Calu3 (cell line): ENCODE data around the gene FBXW2. TPM values are rescaled to one million over a fixed set of nuclear protein-coding genes. Genes with fewer than 3 reads are reported as not detected.

Experiments
- BruUV-seq: library from RNA; stranded (reverse); fragments of 400-500 nt; replicated peaks from 2 replicates; lab custom pipeline; 2021; lab: Mats Ljungman, UMichigan
- CTCF ChIA-PET: fragments of 300-600 bp; sonication (Branson Sonifier 250); formaldehyde crosslinking; loops from one replicate; lab custom pipeline; 2022; ENCODE audit warnings: antibody characterized with exemption; lab: Charles Lee
- DNase-seq: peaks from one replicate; pipeline ENCODE4 v3.0.0; 2022
- H3K27ac Mint-ChIP-seq: one replicate; pipeline ENCODE4 v1.8.0; 2022; ENCODE audit warnings: mixed read lengths; ENCODE audit not compliant: unreplicated experiment
- H3K27me3 Mint-ChIP-seq: one replicate; pipeline ENCODE4 v1.8.0; 2022; ENCODE audit warnings: mixed read lengths; ENCODE audit not compliant: unreplicated experiment
- H3K36me3 Mint-ChIP-seq: one replicate; pipeline ENCODE4 v1.8.0; 2022; ENCODE audit warnings: mild to moderate bottlenecking, moderate library complexity, mixed read lengths; ENCODE audit not compliant: insufficient read depth, unreplicated experiment
- H3K4me1 Mint-ChIP-seq: one replicate; pipeline ENCODE4 v1.8.0; 2022; ENCODE audit warnings: mild to moderate bottlenecking, low read depth, mixed read lengths; ENCODE audit not compliant: unreplicated experiment
- H3K4me3 Mint-ChIP-seq: one replicate; pipeline ENCODE4 v1.8.0; 2022; ENCODE audit warnings: mild to moderate bottlenecking, low read depth, moderate library complexity, mixed read lengths; ENCODE audit not compliant: unreplicated experiment
- H3K9me3 Mint-ChIP-seq: one replicate; pipeline ENCODE4 v1.8.0; 2022; ENCODE audit warnings: low read depth, mixed read lengths; ENCODE audit not compliant: unreplicated experiment
- intact Hi-C: fragments of 100-400 bp; cut with micrococcal nuclease; formaldehyde crosslinking; loops from one replicate; pipeline ENCODE4 v1.10.0; 2022; ENCODE audit not compliant: unreplicated experiment
- total RNA-seq: library from RNA; stranded (reverse); gene quantifications from 2 replicates; pipeline ENCODE4 v1.2.3, GENCODE V29; 2022
- TF ChIP-seq, protein P1 (sequence below): fragments of 200-600 bp; IDR thresholded peaks from one replicate; pipeline ENCODE4 v1.8.0; 2022; ENCODE audit warnings: antibody characterized with exemption; ENCODE audit not compliant: unreplicated experiment

The FBXW2 gene
- total RNA-seq, 1 experiment from 2014 or later = 44.8 TPM

DNA sequence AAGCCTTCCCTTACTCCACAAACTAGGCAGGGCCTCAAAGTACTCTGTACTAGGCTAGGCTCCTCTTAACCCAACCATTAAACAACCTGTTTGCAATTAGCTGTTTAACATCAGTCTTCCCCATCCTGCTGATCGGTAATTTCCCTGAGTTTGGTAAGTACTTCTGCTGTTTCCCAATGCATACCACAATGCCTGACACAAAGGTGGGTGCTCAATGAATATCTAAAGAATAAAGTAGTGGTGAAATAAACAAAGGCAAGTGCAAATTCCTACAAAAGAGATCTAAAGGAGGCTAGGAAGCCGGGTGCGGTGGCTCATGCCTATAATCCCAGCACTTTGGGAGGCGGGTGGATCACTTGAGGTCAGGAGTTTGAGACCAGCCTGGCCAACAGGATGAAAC, 25.0 kb downstream of the FBXW2 start:
- H3K9me3 Mint-ChIP-seq = no peaks in the 10 kb centered on the region
- intact Hi-C loops = no loop called here
- H3K4me3 Mint-ChIP-seq = no peak overlapping the region
- CTCF ChIA-PET = no interaction called here
- no peak for DNase-seq
- peaks cover 12% of the 10 kb centered on the region for H3K36me3 Mint-ChIP-seq
- H3K27ac Mint-ChIP-seq = peak overlapping the region; percentile 2
- H3K4me1 Mint-ChIP-seq = peaks cover 12% of the 10 kb centered on the region
- H3K27me3 Mint-ChIP-seq = no peaks in the 10 kb centered on the region
- TF ChIP-seq, protein P1, sequence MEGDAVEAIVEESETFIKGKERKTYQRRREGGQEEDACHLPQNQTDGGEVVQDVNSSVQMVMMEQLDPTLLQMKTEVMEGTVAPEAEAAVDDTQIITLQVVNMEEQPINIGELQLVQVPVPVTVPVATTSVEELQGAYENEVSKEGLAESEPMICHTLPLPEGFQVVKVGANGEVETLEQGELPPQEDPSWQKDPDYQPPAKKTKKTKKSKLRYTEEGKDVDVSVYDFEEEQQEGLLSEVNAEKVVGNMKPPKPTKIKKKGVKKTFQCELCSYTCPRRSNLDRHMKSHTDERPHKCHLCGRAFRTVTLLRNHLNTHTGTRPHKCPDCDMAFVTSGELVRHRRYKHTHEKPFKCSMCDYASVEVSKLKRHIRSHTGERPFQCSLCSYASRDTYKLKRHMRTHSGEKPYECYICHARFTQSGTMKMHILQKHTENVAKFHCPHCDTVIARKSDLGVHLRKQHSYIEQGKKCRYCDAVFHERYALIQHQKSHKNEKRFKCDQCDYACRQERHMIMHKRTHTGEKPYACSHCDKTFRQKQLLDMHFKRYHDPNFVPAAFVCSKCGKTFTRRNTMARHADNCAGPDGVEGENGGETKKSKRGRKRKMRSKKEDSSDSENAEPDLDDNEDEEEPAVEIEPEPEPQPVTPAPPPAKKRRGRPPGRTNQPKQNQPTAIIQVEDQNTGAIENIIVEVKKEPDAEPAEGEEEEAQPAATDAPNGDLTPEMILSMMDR = no peak
- BruUV-seq = no TSS peak

DNA sequence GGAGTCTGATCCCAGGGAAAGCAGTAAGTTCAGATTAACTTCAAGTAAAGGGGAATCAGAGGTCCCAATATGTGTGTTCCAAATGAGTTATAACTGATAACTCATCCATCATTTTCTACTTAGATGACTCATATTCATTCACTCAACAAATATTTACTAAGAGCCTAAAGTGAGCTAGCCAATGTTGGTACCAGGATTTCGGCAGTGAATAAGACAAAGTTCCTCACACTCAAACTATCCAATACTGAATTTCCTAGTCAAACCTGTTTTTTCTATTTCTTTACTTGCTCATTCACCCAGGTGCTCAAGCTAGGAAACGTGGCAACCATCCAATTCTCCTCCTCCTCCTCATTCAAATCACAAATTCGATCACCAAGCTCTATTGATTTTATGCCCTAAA, 25.8 kb downstream of the FBXW2 start:
- peaks cover 12% of the 10 kb centered on the region for H3K4me1 Mint-ChIP-seq
- intact Hi-C loops = no loop called here
- H3K9me3 Mint-ChIP-seq = no peaks in the 10 kb centered on the region
- no TSS peak for BruUV-seq
- H3K27me3 Mint-ChIP-seq = no peaks in the 10 kb centered on the region
- peak; percentile 13 for DNase-seq
- TF ChIP-seq, protein P1 = no peak
- CTCF ChIA-PET = interaction anchor here (0.5 kb wide), 1 partner anchor 17 kb away, joined by 4 read pairs; no protein-coding TSS in a partner anchor
- no peak overlapping the region for H3K4me3 Mint-ChIP-seq
- H3K27ac Mint-ChIP-seq = peak overlapping the region; percentile 2
- H3K36me3 Mint-ChIP-seq = peaks cover 10% of the 10 kb centered on the region

DNA sequence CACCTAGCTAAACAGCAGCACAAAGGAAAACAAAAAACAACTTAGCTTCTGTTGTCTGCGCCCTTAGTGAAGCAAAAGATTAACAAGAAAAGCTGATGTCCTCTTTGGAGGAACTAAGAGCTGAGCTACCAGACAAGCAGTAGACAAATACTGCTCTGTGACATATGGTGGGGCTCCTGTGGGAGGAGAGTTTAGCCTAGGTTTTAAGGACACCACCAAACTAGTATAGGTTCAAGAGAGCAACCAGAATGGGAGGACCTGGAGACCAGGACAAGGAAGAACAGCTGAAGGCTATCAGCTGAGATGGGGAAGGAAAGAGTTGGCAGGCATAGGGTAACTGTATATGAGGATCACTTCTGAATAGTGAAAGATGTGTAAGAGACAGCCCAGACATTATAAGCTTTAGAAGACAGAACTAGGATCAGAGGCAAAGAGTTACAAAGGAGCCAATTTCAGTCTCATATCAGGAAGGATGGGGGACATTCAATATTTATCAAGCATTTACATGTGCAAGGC, 27.2 kb downstream of the FBXW2 start:
- no peak overlapping the region for H3K4me3 Mint-ChIP-seq
- no peaks in the 10 kb centered on the region for H3K27me3 Mint-ChIP-seq
- H3K4me1 Mint-ChIP-seq = peaks cover 12% of the 10 kb centered on the region
- intact Hi-C loops = no loop called here
- no peak for DNase-seq
- H3K9me3 Mint-ChIP-seq = no peaks in the 10 kb centered on the region
- H3K36me3 Mint-ChIP-seq = peaks cover 10% of the 10 kb centered on the region
- CTCF ChIA-PET = no interaction called here
- peak overlapping the region; percentile 16 for H3K27ac Mint-ChIP-seq
- BruUV-seq = no TSS peak
- TF ChIP-seq, protein P1 = no peak

DNA sequence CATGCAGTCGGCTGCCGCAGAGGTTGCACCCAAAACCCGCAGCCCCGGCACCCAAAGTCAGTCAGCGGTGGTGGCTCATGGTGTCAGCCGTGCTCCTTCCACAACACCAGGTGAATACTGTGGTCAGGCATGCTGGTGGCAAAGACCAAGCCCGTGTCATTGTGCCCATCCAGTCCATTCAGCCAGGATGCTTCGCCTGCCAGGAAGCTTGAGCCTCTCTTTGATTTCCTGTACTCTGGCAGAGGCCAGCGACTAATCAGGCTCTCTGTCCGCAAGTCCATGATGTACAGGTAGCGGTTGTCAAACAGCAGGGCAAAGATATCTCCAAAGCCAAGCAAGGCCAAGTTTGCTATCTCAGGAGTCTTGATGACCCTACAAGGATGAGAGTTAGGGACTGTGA, 28.7 kb downstream of the FBXW2 start:
- Mint-ChIP-seq H3K36me3 (peaks cover 10% of the 10 kb centered on the region), H3K4me1 (peaks cover 12% of the 10 kb centered on the region), H3K27me3 (no peaks in the 10 kb centered on the region), H3K9me3 (no peaks in the 10 kb centered on the region), H3K27ac (no peak overlapping the region), H3K4me3 (no peak overlapping the region)
- CTCF ChIA-PET = no interaction called here
- DNase-seq = no peak
- TF ChIP-seq, protein P1 = no peak
- intact Hi-C loops = no loop called here
- BruUV-seq = no TSS peak
